ENCODE results near the gene SRM.
"Not testable (repeated sequence)": the region's sequence is repeated elsewhere in the genome, so short reads cannot be mapped to it uniquely, and the experiment has no call there.

The SRM gene

DNA sequence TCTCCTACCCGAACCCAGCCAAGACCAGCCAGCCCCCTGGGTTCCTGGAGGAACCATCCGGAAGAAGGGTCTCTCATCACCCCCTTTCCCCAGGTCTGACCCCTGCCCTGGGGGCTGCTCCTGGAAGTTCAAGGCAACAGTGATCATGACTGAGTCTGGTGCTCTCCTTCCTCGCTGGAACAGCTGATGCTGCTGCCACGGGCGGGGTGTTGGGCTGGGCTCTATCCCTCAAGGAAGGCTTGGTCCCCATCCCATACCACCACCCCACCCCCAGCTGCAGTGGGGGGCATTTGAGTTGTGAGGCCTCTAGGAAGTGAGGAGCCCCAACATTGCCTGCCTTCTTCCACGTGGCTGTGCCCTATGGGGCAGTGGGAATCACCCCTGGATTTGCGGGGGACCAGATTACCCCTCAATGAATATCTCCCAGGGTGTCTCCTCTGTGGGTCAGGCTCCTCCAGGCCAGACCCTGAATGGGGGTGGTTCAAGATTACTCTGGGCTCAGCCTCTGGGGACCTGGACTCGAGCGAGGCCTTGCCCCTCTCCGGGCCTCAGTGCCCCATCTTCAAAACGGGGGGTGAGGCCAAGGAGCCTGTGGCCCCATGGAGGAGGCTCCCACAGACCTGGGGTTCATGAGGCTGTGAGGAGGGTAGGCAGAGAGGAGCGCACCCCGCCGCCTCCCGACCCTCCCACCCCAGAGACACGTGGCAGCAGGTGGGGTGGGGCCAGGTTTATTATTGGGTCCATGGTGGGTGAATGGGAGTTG is 15.6 kb downstream of the SRM start:
- no peak for DNase-seq

DNA sequence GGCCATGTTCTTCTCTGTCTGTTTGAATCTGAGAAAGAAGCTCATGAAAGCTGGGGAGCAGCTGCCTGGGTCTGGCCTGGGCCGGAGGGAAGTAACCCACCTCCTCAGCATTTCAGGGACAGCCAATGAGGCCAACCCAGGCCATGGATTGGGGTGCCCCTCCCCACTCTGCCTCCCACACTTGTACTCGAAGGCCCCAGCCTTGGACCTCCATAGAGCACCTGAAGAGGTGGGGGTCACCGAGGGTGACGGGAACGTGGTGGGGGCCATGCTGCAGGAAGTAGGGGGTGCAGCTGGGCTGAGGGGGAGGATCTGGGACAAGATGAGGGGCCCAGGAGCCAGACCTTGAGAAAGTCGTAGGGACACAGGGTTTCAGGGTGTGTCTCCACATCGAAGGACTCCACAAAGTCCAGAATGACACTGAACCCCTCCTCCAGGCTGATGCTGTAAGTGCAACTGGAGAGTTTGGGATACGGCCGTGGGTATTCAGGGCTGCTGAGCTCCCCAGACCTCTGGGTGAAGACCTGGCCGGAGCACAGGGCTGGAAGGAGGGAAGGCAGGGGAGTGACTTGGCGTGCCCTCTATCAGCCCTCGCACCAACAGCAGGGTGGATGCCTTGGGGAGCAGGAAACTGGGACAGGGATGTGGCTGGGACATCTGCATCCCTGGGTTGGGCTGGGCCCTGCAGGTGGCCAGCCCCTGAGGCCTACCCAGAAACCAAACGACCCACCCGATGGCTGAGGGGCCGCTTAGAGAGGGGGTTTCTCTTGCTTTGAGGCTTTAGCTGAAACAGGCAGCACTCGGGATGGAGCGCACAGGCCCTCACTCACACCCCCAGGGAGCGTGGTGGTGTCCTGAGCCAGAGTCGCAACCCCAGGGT is 16.6 kb downstream of the SRM start:
- DNase-seq: no peak

DNA sequence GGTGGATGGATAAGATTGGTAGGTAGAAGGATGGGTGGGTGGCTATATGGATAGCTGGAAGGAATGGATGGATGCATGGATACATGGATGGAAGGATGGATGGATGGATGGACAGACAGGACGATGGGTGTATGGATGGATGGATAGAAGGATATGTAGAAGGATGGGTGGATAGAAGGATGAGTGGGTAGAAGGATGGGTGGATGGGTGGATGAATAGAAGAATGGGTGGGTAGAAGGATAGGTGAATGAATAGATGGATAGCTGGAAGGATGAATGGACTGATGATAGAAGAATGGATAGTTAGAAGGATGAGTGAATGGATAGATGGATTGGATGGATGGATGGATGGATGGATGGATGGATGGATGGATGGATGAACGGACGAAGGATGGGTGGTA is 17.8 kb downstream of the SRM start:
- no peak for DNase-seq

DNA sequence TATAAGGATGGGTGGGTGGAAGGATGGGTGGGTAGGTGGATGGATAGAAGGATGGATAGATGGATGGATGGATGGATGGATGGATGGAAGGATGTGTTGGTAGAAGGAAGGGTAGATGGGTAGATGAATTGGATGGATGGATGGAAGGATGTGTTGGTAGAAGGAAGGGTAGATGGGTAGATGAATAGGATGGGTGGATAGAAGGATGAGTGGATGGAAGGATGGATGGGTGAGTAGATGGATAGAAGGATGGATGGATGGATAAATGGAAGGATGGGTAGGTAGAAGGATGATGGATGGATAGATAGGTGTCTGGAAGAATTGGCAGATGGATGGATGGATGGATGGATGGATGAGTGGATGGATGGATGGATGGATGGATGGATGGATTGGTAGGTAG is 18.8 kb downstream of the SRM start:
- DNase-seq: no peak

DNA sequence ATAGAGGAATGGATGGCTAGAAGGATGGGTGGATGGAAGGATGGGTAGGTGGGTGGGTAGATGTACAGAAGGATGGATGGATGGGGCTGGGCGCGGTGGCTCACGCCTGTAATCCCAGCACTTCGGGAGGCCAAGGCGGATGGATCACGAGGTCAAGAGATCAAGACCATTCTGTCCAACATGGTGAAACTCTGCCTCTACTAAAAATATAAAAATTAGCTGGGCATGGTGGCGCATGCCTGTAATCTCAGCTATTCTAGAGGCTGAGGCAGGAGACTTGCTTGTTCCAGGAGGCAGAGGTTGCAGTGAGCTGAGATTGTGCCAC is 19.8 kb downstream of the SRM start:
- not testable (repeated sequence) for DNase-seq

DNA sequence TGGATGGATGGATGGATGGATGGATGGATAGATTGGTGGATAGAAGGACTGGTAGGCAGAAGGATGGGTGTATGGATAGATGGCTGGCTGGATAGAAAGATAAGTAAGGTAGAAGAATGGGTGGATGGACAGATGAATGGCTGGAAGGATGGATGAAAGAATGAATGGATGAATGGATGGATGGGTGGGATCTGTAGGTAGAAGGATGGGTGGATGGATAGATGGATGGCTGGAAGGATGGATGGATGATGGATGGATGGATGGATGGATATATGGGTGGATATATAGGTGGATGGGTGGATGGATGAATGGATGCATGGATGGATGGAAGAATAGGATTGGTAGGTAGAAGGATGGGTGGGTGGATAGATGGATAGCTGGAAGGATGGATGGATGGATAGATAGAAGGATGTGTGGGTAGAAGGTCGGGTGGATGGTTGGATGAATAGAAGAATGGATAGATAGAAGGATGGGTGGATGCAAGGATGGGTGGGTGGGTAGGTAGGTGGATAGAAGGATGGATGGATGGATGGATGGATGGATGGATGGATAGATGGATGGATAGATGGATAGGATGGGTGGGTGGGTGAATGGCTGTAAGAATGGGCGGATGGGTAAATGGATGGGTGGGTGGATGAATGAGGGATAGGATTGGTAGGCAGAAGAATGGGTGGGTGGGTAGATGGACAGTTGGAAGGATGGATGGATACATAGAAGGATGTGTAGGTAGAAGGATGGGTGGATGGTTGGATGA is 20.3 kb downstream of the SRM start:
- DNase-seq: no peak

DNA sequence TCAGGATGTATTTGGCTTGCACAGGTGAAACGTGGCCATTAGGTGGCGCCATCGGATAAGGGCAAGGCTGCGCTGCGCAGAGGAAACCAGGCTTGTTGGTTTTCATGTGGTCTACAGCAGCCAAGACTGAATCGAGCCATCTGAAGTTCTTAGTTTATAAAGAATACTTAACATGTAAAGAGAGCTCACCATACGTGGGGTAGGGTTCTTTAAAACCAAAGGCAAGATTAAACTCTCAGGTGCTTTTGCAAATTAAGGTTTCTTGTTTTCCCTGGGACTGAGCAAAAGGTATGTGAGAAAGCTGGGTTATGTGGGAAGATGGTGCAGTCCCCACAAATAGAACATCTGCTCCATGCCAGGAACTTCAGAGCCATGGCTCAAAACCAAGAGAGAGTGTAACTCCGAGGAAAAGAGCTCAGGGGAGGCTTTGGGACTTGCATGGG is 22.1 kb downstream of the SRM start:
- peak; percentile 74 for DNase-seq

DNA sequence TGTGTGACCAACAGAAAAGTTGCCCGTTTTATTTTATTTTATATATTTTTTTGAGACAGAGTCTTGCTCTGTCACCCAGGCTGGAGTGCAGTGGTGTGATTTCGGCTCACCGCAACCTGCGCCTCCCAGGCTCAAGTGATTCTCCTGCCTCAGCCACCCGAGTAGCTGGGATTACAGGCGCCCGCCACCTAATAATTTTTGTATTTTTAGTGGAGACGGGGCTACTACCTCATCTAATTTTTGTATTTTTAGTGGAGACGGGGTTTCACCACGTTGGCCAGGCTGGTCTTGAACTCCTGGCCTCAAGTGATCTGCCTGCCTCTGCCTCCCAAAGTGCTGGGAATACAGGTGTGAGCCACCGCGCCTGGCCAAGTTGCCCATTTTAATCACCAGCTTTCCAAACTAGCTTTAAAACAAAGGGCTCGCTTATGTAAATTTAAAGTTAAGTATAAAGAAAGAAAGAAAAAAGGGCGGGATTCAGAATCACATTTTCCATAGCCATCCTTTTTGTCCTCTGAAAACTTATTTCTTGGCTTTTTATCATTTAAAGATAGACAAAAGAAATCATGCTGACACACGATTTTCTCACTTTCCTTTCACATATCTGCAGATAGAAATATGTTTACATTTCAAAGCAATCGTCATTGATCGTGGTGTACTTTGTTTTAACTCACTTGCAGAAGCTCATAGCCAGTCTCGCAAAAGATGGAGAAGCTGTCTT is 22.6 kb downstream of the SRM start:
- not testable (repeated sequence) for DNase-seq

DNA sequence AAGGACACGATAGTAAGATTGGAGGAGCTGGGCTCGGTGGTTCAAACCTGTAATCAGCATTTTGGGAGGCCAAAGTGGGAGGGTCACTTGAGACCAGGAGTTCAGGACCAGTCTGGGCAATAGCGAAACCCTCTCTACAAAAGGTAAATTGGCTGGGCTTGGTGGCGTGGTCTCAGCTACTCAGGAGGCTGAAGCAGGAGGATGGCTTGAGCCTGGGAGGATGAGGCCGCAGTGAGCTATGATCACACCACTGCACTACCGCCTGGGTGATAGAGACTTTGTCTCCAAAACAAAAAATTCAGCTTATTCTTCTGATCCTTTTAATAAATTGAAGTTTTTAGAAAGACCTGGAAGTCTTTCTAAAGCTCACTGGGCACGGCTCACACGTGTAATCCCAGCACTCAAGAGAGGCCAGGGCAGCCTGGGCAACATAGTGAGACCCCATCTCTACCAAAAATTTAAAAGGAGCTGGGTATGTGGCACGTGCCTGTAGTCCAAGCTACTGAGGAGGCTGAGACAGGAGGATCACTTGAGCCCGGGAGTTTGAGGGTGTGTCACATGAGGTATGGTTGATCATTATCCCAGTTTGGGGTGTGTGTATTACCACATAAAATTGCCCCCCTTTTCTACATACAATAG is 28.1 kb downstream of the SRM start:
- DNase-seq: no peak

DNA sequence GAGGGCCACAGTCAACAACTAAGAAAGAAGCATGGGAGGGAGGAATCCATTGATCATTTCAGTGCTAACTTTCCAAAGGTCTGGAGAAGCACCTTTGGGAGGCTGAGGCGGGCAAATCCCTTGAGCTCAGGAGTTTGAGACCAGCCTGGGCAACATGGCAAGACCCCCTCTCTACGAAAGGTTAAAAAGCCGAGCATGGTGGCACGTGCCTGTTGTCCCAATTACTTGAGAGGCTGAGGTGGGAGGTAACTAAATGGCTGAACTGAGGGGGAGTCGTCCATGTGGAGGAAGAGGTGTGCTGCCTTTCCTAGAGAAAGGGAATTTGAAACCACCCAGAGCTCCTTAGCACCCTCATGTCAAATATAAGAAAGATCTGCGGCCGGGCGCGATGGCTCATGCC is 29.0 kb downstream of the SRM start:
- DNase-seq: no peak

DNA sequence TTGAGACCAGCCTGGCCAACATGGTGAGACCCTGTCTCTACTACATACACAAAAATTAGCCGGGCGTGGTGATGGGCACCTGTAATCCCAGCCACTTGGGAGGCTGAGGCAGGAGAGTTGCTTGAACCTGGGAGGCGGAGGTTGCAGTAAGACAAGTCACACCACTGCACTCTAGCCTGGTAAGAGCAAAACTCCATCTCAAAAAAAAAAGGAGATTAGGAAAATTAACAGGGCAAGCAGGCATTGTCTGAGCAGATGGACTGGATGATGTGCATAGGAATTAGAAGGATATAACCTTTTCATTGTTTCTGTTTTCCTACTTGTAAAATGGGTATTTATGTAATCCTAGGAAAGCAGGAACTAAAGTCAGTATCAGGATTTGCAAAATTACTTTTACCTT is 31.8 kb downstream of the SRM start:
- no peak for DNase-seq

DNA sequence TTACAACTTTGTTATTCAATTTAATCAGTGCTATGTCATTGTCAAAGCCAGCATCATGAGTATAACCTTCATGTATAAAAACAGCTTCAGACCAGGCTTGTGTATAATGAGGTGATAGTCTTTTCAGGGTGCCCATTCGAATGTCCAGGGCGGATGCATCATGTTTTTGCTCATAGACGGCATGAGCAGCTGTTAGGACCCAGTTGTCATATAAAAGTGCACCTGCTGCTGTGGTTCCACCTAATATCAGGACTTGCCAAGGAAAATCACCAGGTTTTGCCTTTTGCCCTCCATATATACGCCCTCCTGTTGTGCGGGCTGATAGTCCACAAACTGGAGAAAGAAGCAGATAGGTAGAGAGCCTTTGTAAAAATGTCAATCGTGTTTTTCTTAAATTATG is 32.5 kb downstream of the SRM start:
- DNase-seq: no peak

DNA sequence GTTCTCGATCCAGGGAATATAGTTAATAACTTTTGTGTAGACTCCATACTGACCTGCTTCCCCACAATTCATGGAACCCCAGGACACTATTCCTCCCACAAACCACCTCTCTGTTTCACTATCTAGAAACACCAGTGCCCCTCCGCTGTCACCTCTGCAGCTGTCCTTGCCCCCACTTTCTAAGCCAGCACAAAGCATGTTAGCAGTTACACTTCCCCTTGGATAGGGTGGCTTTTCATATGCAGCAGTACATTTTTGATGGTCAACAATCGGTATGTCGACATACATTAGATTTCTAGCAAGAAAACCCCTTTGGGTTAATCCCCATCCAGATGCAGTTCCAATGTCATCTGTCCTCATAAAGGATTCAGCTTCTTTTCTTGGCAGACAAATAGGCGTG is 32.9 kb downstream of the SRM start:
- no peak for DNase-seq

DNA sequence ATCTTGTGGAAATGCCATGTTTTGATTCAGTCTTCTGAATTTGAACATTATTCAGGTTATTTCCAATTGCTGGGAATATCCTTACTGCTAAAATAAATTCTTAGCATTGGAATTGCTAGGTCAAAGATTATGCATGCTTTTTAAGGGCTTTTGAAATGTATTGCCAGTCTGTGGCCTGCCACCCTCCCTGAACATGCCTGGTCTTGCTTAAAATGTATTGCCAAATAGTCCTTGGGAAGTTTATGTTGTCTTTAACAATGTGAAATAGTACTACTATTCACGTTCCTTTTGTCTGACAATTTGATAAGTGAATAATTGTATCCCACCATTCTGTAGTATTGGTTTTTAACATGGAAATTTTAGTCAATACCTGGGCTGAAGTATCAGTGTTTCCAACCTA is 33.8 kb downstream of the SRM start:
- no peak for DNase-seq

DNA sequence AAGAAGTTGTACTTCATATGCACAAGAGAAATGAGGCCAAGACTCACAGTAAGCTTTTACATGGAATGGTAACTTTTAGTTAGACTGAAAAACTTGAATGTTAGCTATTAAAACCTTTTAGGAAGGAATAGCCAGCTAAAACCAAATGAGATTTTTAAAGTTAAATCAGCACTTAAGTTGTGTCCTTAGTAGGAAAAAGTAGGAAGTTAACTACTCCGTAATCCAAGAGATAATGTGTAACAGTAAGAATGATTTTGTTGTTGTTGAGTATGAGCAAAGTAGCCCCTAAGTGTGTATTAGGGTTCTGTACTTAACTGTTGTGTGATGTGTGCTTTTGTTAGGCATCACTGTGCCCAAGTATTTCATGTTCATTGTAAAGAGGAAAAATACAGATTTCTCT is 34.2 kb downstream of the SRM start:
- DNase-seq: no peak

DNA sequence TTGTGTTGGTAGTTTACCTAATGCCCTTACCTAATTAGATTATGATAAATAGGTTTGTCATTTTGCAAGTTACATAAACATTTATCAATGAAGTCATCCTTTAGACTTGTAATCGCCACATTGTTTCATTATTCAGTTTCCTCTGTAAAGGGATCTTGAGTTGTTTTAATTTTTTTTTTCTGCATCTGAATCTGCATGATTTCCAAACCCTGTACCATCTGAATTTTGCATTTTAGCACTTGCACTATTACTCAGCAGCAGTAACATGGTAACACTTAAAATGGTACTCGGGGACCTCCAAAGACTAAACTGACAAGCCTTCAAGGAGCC is 35.0 kb downstream of the SRM start:
- DNase-seq: no peak

DNA sequence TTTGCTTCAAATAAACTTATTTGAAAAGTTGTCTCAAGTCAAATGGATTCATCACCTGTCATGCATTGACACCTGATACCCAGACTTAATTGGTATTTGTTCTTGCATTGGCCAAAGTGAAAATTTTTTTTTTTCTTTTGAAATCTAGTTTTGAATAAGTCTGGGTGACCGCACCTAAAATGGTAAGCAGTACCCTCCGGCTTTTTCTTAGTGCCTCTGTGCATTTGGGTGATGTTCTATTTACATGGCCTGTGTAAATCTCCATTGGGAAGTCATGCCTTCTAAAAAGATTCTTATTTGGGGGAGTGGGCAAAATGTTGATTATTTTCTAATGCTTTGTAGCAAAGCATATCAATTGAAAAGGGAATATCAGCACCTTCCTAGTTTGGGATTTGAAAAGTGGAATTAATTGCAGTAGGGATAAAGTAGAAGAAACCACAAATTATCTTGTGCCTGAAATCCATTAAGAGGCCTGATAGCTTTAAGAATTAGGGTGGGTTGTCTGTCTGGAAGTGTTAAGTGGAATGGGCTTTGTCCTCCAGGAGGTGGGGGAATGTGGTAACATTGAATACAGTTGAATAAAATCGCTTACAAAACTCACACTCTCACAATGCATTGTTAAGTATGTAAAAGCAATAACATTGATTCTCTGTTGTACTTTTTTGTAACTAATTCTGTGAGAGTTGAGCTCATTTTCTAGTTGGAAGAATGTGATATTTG is 35.5 kb downstream of the SRM start:
- DNase-seq: no peak

DNA sequence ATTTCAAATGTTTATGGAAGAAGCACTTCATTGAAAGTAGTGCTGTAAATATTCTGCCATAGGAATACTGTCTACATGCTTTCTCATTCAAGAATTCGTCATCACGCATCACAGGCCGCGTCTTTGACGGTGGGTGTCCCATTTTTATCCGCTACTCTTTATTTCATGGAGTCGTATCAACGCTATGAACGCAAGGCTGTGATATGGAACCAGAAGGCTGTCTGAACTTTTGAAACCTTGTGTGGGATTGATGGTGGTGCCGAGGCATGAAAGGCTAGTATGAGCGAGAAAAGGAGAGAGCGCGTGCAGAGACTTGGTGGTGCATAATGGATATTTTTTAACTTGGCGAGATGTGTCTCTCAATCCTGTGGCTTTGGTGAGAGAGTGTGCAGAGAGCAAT is 36.6 kb downstream of the SRM start:
- no peak for DNase-seq

DNA sequence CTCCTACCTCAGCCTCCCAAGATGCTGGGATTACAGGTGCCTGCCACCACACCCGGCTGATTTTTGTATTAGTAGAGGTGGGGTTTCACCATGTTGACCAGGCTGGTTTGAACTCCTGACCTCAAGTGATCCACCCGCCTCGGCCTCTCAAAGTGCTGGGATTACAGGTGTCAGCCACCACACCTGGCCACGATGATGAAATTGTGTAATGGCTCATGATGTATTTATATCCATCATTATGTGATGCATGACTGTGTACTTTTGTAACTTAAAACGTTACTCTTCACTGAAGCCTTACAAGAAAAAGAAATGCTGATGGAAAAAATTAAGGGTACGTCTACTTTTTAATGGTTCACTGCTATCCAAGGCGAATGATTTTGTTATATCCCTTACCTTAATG is 39.8 kb downstream of the SRM start:
- no peak for DNase-seq

DNA sequence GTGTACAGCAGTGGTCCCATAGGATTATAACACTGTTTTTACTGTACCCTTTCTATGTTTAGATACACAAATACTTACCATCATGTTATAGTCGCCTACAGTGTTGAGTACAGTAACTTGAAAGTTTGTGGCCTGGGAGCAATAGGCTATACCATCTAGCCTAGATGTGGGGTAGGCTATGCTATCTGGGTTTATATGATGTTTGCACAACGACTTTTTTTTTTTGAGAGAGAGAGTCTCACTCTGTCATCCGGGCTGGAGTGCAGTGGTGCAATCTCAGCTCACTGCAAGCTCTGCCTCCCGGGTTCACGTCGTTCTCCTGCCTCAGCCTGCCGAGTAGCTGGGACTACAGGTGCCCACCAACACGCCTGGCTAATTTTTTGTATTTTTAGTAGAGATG is 40.5 kb downstream of the SRM start:
- DNase-seq: not testable (repeated sequence)

DNA sequence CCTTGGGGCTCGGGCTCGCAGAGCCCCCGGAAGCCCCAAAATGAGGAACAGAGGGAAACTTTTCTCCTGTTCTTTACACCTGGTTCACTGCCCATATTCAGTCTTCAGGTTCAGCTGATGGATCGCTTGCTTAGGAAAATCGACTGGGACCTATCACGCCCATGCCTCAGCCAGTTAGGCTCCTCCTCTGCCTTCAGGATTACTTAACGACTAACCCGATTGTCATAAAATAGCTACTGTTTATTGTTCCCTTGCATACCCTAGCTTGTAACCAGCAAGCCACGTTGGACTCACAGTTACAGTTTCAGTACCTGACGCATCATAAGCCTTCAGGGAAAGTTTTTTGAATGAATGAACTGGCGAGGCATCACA is 46.7 kb downstream of the SRM start:
- no peak for DNase-seq

Measured in inflammatory macrophage treated with lipopolysaccharide for 4 hours (primary cell).